Gastroesophageal sphincter (tissue), 4 donors: ENCODE measurements around the gene PSTPIP1. TPM values are rescaled to one million over a fixed set of nuclear protein-coding genes. Genes with fewer than 3 reads are reported as not detected.

Source experiments
- ATAC-seq: fragments of 150-250 bp; one replicate; pipeline ENCODE4 v1.9.1; 2016; ENCODE audit warnings: mild to moderate bottlenecking, moderate library complexity
- H3K27ac ChIP-seq, 4 donors: fragments of 200-600 bp; sonication (generic) in 3 of 4; 1 replicate in 3 of 4; 2 replicates in 1 of 4; pipeline ENCODE4 v1.5.1; 2016 to 2019
- H3K27me3 ChIP-seq: fragments of 200-600 bp; sonication (generic); one replicate; pipeline ENCODE4 v1.5.1; 2019
- H3K36me3 ChIP-seq, 2 donors: fragments of 200-600 bp; sonication (generic); one replicate each; pipeline ENCODE4 v1.5.1; 2019; ENCODE audit warnings: control low read depth in 1 of 2
- H3K4me1 ChIP-seq, 3 donors: fragments of 200-600 bp; sonication (generic); 1 replicate in 2 of 3; 2 replicates in 1 of 3; pipeline ENCODE4 v1.5.1; 2016 to 2019; ENCODE audit warnings: control low read depth in 2 of 3
- H3K4me3 ChIP-seq, 2 donors: fragments of 200-600 bp; sonication (generic); one replicate each; pipeline ENCODE4 v1.5.1; 2019; ENCODE audit warnings: mild to moderate bottlenecking in 1 of 2, moderate library complexity in 1 of 2
- H3K9me3 ChIP-seq, 3 donors: fragments of 200-600 bp; sonication (generic); one replicate each; pipeline ENCODE4 v1.5.1; 2017 to 2019; ENCODE audit warnings: control low read depth in 2 of 3
- CTCF ChIP-seq, 4 experiments: fragments of 200-600 bp in 2 of 4; fragments of 450-650 bp in 2 of 4; sonication (generic) in 1 of 4; IDR thresholded peaks; one replicate each; pipeline ENCODE4 v1.5.1; 2017 to 2019; ENCODE audit warnings: antibody characterized with exemption in 4 of 4, mild to moderate bottlenecking in 2 of 4, moderate library complexity in 2 of 4
- EP300 ChIP-seq: sonication (generic); formaldehyde crosslinking; IDR thresholded peaks from one replicate; pipeline ENCODE4 v1.6.1; 2017; ENCODE audit warnings: antibody characterized with exemption, mild to moderate bottlenecking
- POLR2A ChIP-seq, 2 donors: fragments of 450-650 bp; IDR thresholded peaks; one replicate each; pipeline ENCODE4 v1.6.1; 2017; ENCODE audit warnings: antibody characterized with exemption in 2 of 2, mild to moderate bottlenecking in 2 of 2, moderate library complexity in 1 of 2
- POLR2AphosphoS5 ChIP-seq: sonication (generic); formaldehyde crosslinking; IDR thresholded peaks from one replicate; pipeline ENCODE4 v1.6.1; 2017; ENCODE audit warnings: antibody characterized with exemption
- WGBS, 2 donors: methylation state at CpG; one replicate each; pipeline ENCODE4 v1.1.5; 2018; ENCODE audit warnings: low coverage in 1 of 2; 5-methylcytosine and 5-hydroxymethylcytosine counted together
- total RNA-seq, 4 donors: library from RNA; depleted of rRNA; stranded (reverse); fragments of >200 nt; gene quantifications; one replicate each; pipeline ENCODE4 v1.1.0, GENCODE V29; 2016

Gene PSTPIP1
- total RNA-seq, 4 donors from 2014 or later: 7.1 to 18.2 (median 9.0) TPM

GRCh38 chr15:77017761-77018720 lies 23.1 kb downstream of the PSTPIP1 start:
- TF ChIP-seq POLR2A (IDR thresholded peaks at IDR 0.05) (no peak), EP300 (no peak), CTCF (IDR thresholded peaks at IDR 0.05) (no peak), POLR2AphosphoS5 (no peak)
- no peak overlapping the region for H3K4me3 ChIP-seq
- 100% methylated on average over 2 to 8 of the region's 20 CpGs for WGBS, 2 donors
- H3K4me1 ChIP-seq: peaks cover 0 to 12% (median 0%) of the 10 kb centered on the region in 3 donors
- no peaks in the 10 kb centered on the region for H3K27me3 ChIP-seq
- H3K36me3 ChIP-seq: no peaks in the 10 kb centered on the region
- H3K9me3 ChIP-seq: no peaks in the 10 kb centered on the region
- no peak for ATAC-seq
- no peak overlapping the region for H3K27ac ChIP-seq

GRCh38 chr15:77018796-77019505 lies 24.0 kb downstream of the PSTPIP1 start:
- no peak for ATAC-seq
- H3K4me1 ChIP-seq: peaks cover 0 to 13% (median 0%) of the 10 kb centered on the region in 3 donors

GRCh38 chr15:77019521-77020331 lies 24.8 kb downstream of the PSTPIP1 start:
- H3K36me3 ChIP-seq: no peaks in the 10 kb centered on the region
- TF ChIP-seq POLR2AphosphoS5 (no peak), CTCF (IDR thresholded peaks at IDR 0.05) (no peak), EP300 (no peak), POLR2A (IDR thresholded peaks at IDR 0.05) (no peak)
- H3K27ac ChIP-seq: no peak overlapping the region
- 100% methylated on average over 3 of the region's 12 CpGs for WGBS, 2 donors
- no peak overlapping the region for H3K4me3 ChIP-seq
- no peaks in the 10 kb centered on the region for H3K27me3 ChIP-seq
- peaks cover 0 to 18% (median 0%) of the 10 kb centered on the region in 3 donors for H3K4me1 ChIP-seq
- ATAC-seq: no peak
- no peaks in the 10 kb centered on the region for H3K9me3 ChIP-seq

More at GRCh38 chr15:77018796-77019505, 24.0 kb downstream of the PSTPIP1 start:
- H3K27ac ChIP-seq: no peak overlapping the region
- no peaks in the 10 kb centered on the region for H3K9me3 ChIP-seq
- H3K36me3 ChIP-seq: no peaks in the 10 kb centered on the region
- no peak overlapping the region for H3K4me3 ChIP-seq
- no peaks in the 10 kb centered on the region for H3K27me3 ChIP-seq
- TF ChIP-seq CTCF (IDR thresholded peaks at IDR 0.05): no peak
- no peak for TF ChIP-seq EP300
- no peak for TF ChIP-seq POLR2AphosphoS5
- no peak for TF ChIP-seq POLR2A (IDR thresholded peaks at IDR 0.05)
- 100% methylated on average over 1 of the region's 11 CpGs; no CpG with 5 or more reads in 1 of the 2 donors for WGBS, 2 donors

DNA sequence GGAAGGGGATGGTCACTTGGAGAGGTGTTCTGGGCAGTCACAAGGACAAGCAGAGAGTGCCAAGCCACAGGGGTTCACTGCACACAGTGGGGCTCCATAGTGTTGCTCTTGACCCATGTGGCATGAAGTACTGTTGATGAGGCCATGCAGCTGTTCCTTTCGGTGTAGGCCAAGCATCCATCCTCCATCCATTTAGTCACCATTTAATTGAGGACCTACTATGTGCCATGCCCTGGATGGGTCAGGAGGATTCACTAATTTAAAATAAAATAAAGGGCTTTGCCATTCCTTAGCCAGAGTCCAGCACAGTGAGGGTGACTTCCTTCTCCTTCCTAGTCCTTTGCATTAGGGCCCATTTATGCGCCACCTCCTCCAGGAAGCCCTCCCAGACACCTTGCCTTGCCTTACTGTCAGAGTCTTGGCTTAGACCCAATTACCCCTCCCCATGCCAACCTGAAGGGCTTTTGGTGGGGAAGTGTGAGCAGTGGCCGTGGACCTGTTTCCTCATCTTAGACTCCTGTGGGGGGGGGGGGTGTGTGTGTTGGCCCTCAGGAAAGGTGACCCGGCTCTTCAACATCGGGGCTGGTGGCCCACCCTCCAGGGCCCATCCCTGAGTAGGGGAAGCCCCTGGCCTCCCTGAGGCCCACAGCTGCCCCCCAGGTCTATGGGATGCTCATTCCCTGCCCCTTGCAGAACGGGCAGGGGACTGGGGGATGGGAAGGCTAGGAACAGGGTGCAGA lies 25.6 kb downstream of the PSTPIP1 start:
- no peak for TF ChIP-seq CTCF (IDR thresholded peaks at IDR 0.05)
- TF ChIP-seq EP300: no peak
- no peak for TF ChIP-seq POLR2AphosphoS5
- TF ChIP-seq POLR2A (IDR thresholded peaks at IDR 0.05): no peak
- Histone ChIP-seq H3K4me1 (peaks cover 0 to 10% (median 0%) of the 10 kb centered on the region in 3 donors), H3K9me3 (no peaks in the 10 kb centered on the region), H3K36me3 (no peaks in the 10 kb centered on the region), H3K27ac (no peak overlapping the region), H3K27me3 (no peaks in the 10 kb centered on the region), H3K4me3 (no peak overlapping the region)
- no CpG with 5 or more reads among the region's 6 CpGs for WGBS, 2 donors
- ATAC-seq: no peak
